Stimulated activated naive CD8-positive, alpha-beta T cell treated with anti-CD3 and anti-CD28 coated beads, Interleukin-15, amount 100 ng/mL, for 72 hours (primary cell): Measurements from ENCODE around the gene KLHL21.
"Not testable (repeated sequence)": the region's sequence is repeated elsewhere in the genome, so short reads cannot be mapped to it uniquely, and the experiment has no call there.

ENCODE experiments used
- ATAC-seq: fragments of 150-1000 bp; cut with Tn5 transposase; 2 replicates; pipeline ENCODE4 v1.10.0; 2021; ENCODE audit warnings: mild to moderate bottlenecking, moderate library complexity
- DNase-seq, 2 donors: peaks; one replicate each; pipeline ENCODE4 v3.0.0; 2021 to 2022
- H3K27ac Mint-ChIP-seq, 2 donors: one replicate each; pipeline ENCODE4 v1.8.0; 2022; ENCODE audit warnings: mild to moderate bottlenecking in 2 of 2, mixed read lengths in 2 of 2, moderate library complexity in 2 of 2
- H3K27me3 Mint-ChIP-seq: one replicate; pipeline ENCODE4 v1.8.0; 2022; ENCODE audit warnings: mixed read lengths
- H3K4me1 Mint-ChIP-seq: one replicate; pipeline ENCODE4 v1.8.0; 2022; ENCODE audit warnings: mild to moderate bottlenecking, mixed read lengths
- H3K4me3 Mint-ChIP-seq, 2 donors: one replicate each; pipeline ENCODE4 v1.8.0; 2022; ENCODE audit warnings: mild to moderate bottlenecking in 2 of 2, mixed read lengths in 2 of 2, moderate library complexity in 1 of 2
- H3K9me3 Mint-ChIP-seq, 2 donors: one replicate each; pipeline ENCODE4 v1.8.0; 2022; ENCODE audit warnings: mixed read lengths in 2 of 2

The KLHL21 gene

DNA sequence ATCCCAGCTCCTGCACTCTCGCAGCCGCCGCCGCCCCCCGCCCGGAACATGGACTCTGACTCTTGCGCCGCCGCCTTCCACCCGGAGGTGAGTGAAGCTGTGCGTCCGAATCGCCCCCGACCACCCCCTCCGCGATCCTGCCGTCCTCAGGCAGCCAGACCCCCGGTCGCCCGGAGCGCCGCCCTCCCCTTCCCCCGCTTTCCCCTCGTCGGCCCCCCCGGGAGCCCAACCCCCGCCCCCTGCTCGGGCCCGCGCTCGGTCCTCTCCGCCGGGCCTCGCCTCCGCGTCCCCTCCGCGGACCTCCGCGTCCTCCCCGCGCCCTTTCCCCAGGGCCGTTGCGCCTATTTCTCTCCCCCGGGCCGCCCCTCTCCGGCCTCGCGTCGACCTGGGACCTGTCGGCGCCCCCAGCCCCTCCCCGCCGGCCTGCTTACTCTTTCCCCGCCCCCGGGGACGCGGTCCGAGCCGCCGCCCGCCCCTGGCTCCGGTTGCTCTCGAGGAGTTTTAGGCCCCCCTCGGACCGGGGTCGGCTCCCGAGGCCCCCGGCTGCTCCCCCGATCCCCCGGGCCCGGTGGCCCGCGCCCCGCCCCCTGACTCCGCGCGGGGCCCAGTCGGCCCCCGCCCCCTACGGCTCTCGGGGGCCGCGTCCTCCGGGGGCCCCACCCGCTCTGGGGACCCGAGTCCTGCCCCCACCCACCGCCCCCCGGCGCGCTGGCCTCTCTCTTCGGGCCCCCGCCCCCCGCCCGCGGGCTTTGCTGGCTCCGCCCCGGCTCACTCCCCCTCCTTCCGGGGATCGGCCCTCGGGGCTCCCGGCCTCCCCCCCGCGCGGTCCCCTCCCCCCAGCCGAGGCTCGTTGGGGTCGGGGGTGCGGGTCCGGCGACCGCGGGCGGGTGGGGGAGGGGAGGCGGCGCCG is 11.6 kb upstream of the KLHL21 start:
- Mint-ChIP-seq H3K4me1 (peaks cover 28% of the 10 kb centered on the region), H3K4me3 (peak overlapping the region; percentile 76 to 80), H3K9me3 (no peaks in the 10 kb centered on the region), H3K27ac (no peak overlapping the region), H3K27me3 (no peaks in the 10 kb centered on the region)
- DNase-seq (peak; percentile 39 to 53), ATAC-seq (peak; percentile 11)

GRCh38 chr1:6613361-6614018 is 10.8 kb upstream of the KLHL21 start, which contains the start of gene PHF13:
TSS of gene PHF13 (plus strand) at chr1:6613731. CDS start at chr1:6614067, 336 bp downstream.
- no peaks in the 10 kb centered on the region for H3K9me3 Mint-ChIP-seq
- no peaks in the 10 kb centered on the region for H3K27me3 Mint-ChIP-seq
- H3K4me1 Mint-ChIP-seq = peaks cover 28% of the 10 kb centered on the region
- peak within 1 kb of the TSS; percentile 97 for H3K4me3 Mint-ChIP-seq
- DNase-seq (peak; percentile 100), ATAC-seq (peak; percentile 96)
- peak within 1 kb of the TSS; percentile 38 to 88 for H3K27ac Mint-ChIP-seq

DNA sequence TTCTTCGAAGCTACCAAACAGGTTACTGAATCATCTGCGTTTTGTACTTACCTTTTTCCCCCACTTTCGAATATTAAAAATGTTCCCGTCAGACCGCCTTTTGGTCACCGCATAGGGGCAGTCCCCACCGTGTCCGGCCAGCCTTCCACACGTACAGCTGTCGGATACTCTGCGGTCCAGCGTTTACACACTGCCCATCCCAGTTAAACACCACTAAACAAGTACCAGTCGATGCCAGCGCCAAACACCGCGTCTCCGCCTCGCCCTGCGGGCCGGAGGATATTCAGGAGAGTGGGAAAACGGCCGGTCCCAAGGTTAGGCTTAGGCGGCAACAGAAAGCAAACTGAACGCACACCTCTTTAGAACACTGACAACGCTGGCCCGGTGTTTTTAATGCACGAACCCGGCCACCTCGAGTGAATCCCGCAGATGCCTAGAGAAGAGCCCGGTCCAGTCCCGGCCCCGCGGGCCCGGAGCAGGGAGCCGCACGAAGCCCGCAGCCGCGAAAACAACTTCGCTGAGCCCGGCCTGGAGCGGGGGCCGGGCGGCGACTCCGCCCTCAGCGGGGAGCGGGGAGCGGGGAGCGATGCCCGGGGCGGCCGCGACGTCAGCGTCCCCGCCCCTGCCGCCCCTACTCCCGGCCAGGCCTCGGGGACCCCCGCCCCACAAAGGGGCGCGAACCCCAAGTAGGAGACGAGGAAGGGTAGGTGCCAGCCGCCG is 10.1 kb upstream of the KLHL21 start:
- DNase-seq = peak in 1 of 2 donors; percentile 31
- peak overlapping the region; percentile 38 to 88 for H3K27ac Mint-ChIP-seq
- no peaks in the 10 kb centered on the region for H3K27me3 Mint-ChIP-seq
- peak; percentile 60 for ATAC-seq
- peak overlapping the region; percentile 97 for H3K4me3 Mint-ChIP-seq
- peaks cover 28% of the 10 kb centered on the region for H3K4me1 Mint-ChIP-seq
- H3K9me3 Mint-ChIP-seq = no peaks in the 10 kb centered on the region

GRCh38 chr1:6603915-6604558 is 1.4 kb upstream of the KLHL21 start:
- Mint-ChIP-seq H3K4me1 (peaks cover 34% of the 10 kb centered on the region), H3K4me3 (peak overlapping the region; percentile 83 to 85), H3K27me3 (no peaks in the 10 kb centered on the region), H3K27ac (peak overlapping the region; percentile 96 to 97), H3K9me3 (no peaks in the 10 kb centered on the region)
- ATAC-seq = no peak
- DNase-seq = no peak

- Mint-ChIP-seq H3K27me3 (no peaks in the 10 kb centered on the region), H3K4me3 (peak overlapping the region; percentile 83 to 85), H3K9me3 (no peaks in the 10 kb centered on the region), H3K27ac (peak overlapping the region; percentile 96 to 97), H3K4me1 (peaks cover 41% of the 10 kb centered on the region)
- peak; percentile 52 for ATAC-seq
- peak; percentile 69 to 81 for DNase-seq
Observed at GRCh38 chr1:6603238-6603914, 707 bp upstream of the KLHL21 start.

GRCh38 chr1:6601923-6602668 is 573 bp downstream of the KLHL21 start:
- ATAC-seq (peak; percentile 47), DNase-seq (peak in 1 of 2 donors; percentile 56)
- Mint-ChIP-seq H3K4me3 (peak overlapping the region; percentile 94 to 95), H3K27ac (peak overlapping the region; percentile 95), H3K27me3 (no peaks in the 10 kb centered on the region), H3K4me1 (peaks cover 54% of the 10 kb centered on the region), H3K9me3 (no peaks in the 10 kb centered on the region)

DNA sequence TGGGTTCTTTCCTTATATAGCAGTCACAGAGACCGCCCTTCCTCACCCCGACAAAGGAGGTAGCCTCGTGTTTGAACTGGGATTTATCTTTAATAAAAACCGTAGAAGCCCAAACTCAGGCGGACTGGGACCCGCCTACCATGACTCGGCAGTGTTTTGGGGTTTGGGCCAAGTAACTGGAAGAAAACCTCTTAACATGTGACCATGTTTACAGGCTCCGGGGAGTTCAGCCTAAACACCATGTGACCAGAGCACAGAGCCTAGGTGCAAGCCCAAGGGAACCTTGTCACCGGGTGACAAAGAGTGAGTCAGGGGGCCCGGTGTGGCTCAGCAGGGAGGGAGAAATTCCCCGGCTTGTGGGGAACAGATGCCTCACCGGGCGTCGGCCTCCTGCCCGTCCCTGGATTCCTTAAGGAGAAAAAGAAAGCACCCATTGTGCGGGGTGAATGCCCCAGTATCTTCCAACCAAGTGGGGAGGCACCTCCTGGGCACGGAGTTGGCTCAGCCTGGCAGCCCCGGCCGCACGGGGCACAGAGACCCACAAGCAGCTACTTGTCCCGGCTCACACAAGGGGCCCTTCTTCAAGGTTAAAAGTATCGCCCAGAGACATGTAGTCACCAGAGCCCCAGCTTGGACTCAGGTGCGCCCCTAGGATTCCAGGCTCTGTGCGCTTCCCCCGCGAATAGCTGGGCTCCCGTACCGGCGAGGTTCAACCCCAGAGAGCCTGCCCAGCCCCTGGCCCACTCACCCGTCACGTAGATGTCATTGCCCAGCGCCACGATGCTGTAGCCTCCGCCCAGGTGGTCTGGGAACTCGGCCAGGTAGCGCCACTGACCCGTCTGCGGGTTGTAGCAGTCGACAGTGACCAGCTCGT is 1.4 kb downstream of the KLHL21 start:
- H3K9me3 Mint-ChIP-seq = no peaks in the 10 kb centered on the region
- peak overlapping the region; percentile 94 to 95 for H3K4me3 Mint-ChIP-seq
- peak; percentile 76 to 89 for DNase-seq
- ATAC-seq = peak; percentile 81
- H3K27ac Mint-ChIP-seq = peak overlapping the region; percentile 95
- no peaks in the 10 kb centered on the region for H3K27me3 Mint-ChIP-seq
- H3K4me1 Mint-ChIP-seq = peaks cover 59% of the 10 kb centered on the region

GRCh38 chr1:6600410-6601048 is 2.1 kb downstream of the KLHL21 start:
- H3K27ac Mint-ChIP-seq = peak overlapping the region; percentile 95
- no peak for ATAC-seq
- H3K27me3 Mint-ChIP-seq = no peaks in the 10 kb centered on the region
- H3K4me3 Mint-ChIP-seq = peak overlapping the region; percentile 94 to 95
- DNase-seq = no peak
- peaks cover 67% of the 10 kb centered on the region for H3K4me1 Mint-ChIP-seq
- no peaks in the 10 kb centered on the region for H3K9me3 Mint-ChIP-seq

DNA sequence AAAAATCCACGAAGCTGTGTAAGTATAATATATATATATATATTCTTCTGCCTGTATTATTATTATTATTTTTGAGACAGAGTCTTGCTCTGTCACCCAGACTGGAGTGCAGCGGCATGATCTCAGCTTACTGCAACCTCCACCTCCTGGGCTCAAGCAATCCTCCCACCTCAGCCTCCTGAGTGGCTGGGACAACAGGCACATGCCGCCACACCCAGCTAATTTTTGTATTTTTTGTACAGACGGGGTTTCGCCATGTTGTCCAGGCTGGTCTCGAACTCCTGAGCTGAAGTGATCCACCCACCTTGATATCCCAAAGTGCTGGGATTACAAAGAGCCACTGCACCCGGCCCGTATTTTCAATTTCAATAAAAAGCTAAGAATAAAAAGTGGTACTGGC is 2.7 kb downstream of the KLHL21 start:
- not testable (repeated sequence) for DNase-seq, H3K9me3 Mint-ChIP-seq, ATAC-seq, H3K27me3 Mint-ChIP-seq
- Mint-ChIP-seq H3K4me3 (peak overlapping the region; percentile 94 to 95), H3K27ac (peak overlapping the region; percentile 95), H3K4me1 (peaks cover 72% of the 10 kb centered on the region)

DNA sequence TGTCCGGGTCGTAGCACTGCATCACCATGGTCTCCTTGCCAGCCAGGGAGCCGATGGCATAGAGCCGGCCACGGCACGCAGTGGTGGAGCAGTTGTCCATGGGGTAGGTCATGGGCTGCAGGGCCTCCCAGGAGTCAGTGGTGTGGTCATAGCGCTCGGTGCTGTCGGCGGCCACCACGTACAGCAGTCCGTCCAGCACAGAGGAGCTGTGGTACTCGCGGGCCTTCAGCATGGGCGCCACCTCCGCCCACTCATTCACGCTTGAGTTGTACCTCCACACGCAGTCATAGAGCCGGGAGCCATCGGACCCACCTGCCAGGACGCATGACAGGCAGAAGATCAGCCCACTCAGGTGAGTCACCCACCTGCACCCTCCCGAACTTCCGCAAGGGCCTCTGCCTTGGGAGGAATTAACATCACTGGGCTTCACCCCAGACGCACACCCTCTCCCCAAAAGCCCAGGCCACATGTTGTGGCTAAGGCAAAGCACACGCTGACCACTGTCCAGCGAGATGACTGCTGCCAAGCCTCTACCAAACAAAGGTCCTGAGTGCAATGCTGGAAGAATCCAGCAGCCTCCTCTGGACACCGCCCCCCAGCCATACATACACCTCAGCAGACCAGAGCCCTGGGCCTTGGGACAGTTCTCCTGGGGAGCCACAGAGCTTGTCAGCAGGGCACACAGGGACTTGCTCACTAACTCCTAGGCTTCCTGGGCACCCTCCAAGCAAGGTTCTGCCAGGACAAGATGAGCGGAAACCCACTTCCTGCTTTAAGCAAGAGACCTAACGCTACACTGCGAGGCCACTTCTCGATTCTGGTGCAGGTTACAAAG is 3.3 kb downstream of the KLHL21 start:
- peaks cover 74% of the 10 kb centered on the region for H3K4me1 Mint-ChIP-seq
- no peaks in the 10 kb centered on the region for H3K27me3 Mint-ChIP-seq
- H3K27ac Mint-ChIP-seq = peak overlapping the region; percentile 82 to 88
- no peaks in the 10 kb centered on the region for H3K9me3 Mint-ChIP-seq
- peak overlapping the region; percentile 94 to 95 for H3K4me3 Mint-ChIP-seq
- ATAC-seq (no peak), DNase-seq (peak; percentile 45 to 61)

GRCh38 chr1:6597777-6598131 is 4.9 kb downstream of the KLHL21 start:
- DNase-seq (no peak), ATAC-seq (no peak)
- H3K4me1 Mint-ChIP-seq = peaks cover 78% of the 10 kb centered on the region
- no peak overlapping the region for H3K4me3 Mint-ChIP-seq
- H3K27me3 Mint-ChIP-seq = no peaks in the 10 kb centered on the region
- H3K27ac Mint-ChIP-seq = peak overlapping the region in 1 of 2 donors; percentile 7
- H3K9me3 Mint-ChIP-seq = no peaks in the 10 kb centered on the region
